ENCODE results near the gene RASGRF2. TPM values are rescaled to one million over a fixed set of nuclear protein-coding genes. Genes with fewer than 3 reads are reported as not detected.

The RASGRF2 gene
- total RNA-seq, 1 experiment from 2014 or later, result 9.1 TPM

- POLR2A ChIA-PET (ENCODE audit: low non-redundant PET), result no interaction called here
- intact Hi-C loops (cut with micrococcal nuclease; ENCODE audit: unreplicated experiment), result no loop called here
- no peaks in the 10 kb centered on the region for H3K4me1 ChIP-seq (ENCODE audit: insufficient read depth, low read length, poor library complexity, severe bottlenecking)
- H3K4me3 ChIP-seq (ENCODE audit: low read depth, low read length, poor library complexity, severe bottlenecking), result no peak overlapping the region
- DNase-seq (ENCODE audit: low spot score), result no peak
- H3K9me3 ChIP-seq (ENCODE audit: low read depth, low read length, poor library complexity, severe bottlenecking), result peaks cover 9% of the 10 kb centered on the region
- H3K36me3 ChIP-seq (ENCODE audit: insufficient read depth, low read length, poor library complexity, severe bottlenecking), result no peaks in the 10 kb centered on the region
- BruUV-seq (replicated peaks), result no TSS peak
- H3K27ac ChIP-seq (ENCODE audit: low read depth, low read length, poor library complexity, severe bottlenecking), result no peak overlapping the region
- H3K27me3 ChIP-seq (replicated peaks; ENCODE audit: insufficient read depth, low read depth, low read length, poor library complexity), result no peaks in the 10 kb centered on the region
- TF ChIP-seq EZH2 (IDR thresholded peaks at IDR 0.05; ENCODE audit: borderline replicate concordance, low read depth, low read length, poor library complexity, severe bottlenecking), result no peak
- TF ChIP-seq, protein P1, sequence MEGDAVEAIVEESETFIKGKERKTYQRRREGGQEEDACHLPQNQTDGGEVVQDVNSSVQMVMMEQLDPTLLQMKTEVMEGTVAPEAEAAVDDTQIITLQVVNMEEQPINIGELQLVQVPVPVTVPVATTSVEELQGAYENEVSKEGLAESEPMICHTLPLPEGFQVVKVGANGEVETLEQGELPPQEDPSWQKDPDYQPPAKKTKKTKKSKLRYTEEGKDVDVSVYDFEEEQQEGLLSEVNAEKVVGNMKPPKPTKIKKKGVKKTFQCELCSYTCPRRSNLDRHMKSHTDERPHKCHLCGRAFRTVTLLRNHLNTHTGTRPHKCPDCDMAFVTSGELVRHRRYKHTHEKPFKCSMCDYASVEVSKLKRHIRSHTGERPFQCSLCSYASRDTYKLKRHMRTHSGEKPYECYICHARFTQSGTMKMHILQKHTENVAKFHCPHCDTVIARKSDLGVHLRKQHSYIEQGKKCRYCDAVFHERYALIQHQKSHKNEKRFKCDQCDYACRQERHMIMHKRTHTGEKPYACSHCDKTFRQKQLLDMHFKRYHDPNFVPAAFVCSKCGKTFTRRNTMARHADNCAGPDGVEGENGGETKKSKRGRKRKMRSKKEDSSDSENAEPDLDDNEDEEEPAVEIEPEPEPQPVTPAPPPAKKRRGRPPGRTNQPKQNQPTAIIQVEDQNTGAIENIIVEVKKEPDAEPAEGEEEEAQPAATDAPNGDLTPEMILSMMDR (conservative IDR thresholded peaks at IDR 0.05; ENCODE audit: low read depth, low read length), result no peak
- CTCF ChIA-PET, result no interaction called here
These were observed 75.4 kb downstream of the RASGRF2 start for GRCh38 chr5:81035522-81035921.

DNA sequence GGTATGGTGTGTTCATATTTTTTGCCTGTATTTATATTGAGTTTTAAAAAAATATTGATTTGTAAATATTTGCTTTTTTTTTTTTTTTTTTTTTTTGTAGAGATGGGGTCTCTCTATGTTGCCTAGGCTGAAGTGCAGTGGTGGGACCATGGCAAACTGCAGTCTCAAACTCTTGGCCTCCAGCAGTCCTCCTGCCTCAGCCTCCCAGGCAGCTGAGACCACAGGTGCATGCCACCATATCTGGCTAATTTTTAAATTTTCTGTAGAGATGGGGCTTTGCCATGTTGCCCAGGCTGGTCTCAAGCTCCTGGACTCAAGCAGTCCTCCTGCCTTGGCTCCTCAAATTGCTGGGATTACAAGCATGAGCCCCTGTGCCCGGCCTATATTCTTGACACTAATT lies 78.3 kb downstream of the RASGRF2 start:
- H3K27me3 ChIP-seq (replicated peaks; ENCODE audit: insufficient read depth, low read depth, low read length, poor library complexity), result no peaks in the 10 kb centered on the region
- BruUV-seq (replicated peaks), result no TSS peak
- peaks cover 9% of the 10 kb centered on the region for H3K9me3 ChIP-seq (ENCODE audit: low read depth, low read length, poor library complexity, severe bottlenecking)
- H3K4me3 ChIP-seq (ENCODE audit: low read depth, low read length, poor library complexity, severe bottlenecking), result no peak overlapping the region
- TF ChIP-seq, protein P1 (conservative IDR thresholded peaks at IDR 0.05; ENCODE audit: low read depth, low read length), result no peak
- no peak for TF ChIP-seq EZH2 (IDR thresholded peaks at IDR 0.05; ENCODE audit: borderline replicate concordance, low read depth, low read length, poor library complexity, severe bottlenecking)
- no peak overlapping the region for H3K27ac ChIP-seq (ENCODE audit: low read depth, low read length, poor library complexity, severe bottlenecking)
- intact Hi-C loops (cut with micrococcal nuclease; ENCODE audit: unreplicated experiment), result no loop called here
- DNase-seq (ENCODE audit: low spot score), result no peak
- H3K36me3 ChIP-seq (ENCODE audit: insufficient read depth, low read length, poor library complexity, severe bottlenecking), result no peaks in the 10 kb centered on the region
- POLR2A ChIA-PET (ENCODE audit: low non-redundant PET), result no interaction called here
- H3K4me1 ChIP-seq (ENCODE audit: insufficient read depth, low read length, poor library complexity, severe bottlenecking), result no peaks in the 10 kb centered on the region
- CTCF ChIA-PET, result interaction anchor here (0.7 kb wide), 1 partner anchor 1926 kb away, joined by 5 read pairs; no protein-coding TSS in a partner anchor

DNA sequence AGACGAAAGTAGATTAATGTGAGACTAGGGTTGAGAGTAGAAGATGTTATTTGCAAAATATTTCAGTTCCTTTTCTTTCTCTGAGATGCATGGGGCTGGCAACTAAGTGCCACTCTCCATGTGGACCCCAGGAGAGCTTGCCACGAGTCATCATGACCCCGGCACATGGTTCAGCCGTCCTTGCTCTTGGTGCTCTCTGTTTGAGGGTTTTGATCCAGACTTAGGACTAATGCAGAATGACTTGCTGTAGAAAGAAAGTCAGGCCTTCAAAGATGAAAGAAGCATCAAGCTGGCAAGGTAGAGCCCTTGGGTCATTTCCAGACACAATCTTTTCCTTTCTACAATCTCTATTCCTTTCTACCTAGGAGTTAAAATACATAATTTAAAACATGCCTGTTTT lies 84.7 kb downstream of the RASGRF2 start:
- H3K27me3 ChIP-seq (replicated peaks; ENCODE audit: insufficient read depth, low read depth, low read length, poor library complexity), result no peaks in the 10 kb centered on the region
- H3K27ac ChIP-seq (ENCODE audit: low read depth, low read length, poor library complexity, severe bottlenecking), result no peak overlapping the region
- POLR2A ChIA-PET (ENCODE audit: low non-redundant PET), result no interaction called here
- no peak overlapping the region for H3K4me3 ChIP-seq (ENCODE audit: low read depth, low read length, poor library complexity, severe bottlenecking)
- DNase-seq (ENCODE audit: low spot score), result no peak
- intact Hi-C loops (cut with micrococcal nuclease; ENCODE audit: unreplicated experiment), result no loop called here
- no peak for TF ChIP-seq EZH2 (IDR thresholded peaks at IDR 0.05; ENCODE audit: borderline replicate concordance, low read depth, low read length, poor library complexity, severe bottlenecking)
- TF ChIP-seq, protein P1 (conservative IDR thresholded peaks at IDR 0.05; ENCODE audit: low read depth, low read length), result no peak
- H3K9me3 ChIP-seq (ENCODE audit: low read depth, low read length, poor library complexity, severe bottlenecking), result no peaks in the 10 kb centered on the region
- H3K4me1 ChIP-seq (ENCODE audit: insufficient read depth, low read length, poor library complexity, severe bottlenecking), result no peaks in the 10 kb centered on the region
- CTCF ChIA-PET, result interaction anchor here (0.6 kb wide), 1 partner anchor 59 kb away, joined by 3 read pairs; no protein-coding TSS in a partner anchor
- no peaks in the 10 kb centered on the region for H3K36me3 ChIP-seq (ENCODE audit: insufficient read depth, low read length, poor library complexity, severe bottlenecking)
- no TSS peak for BruUV-seq (replicated peaks)

Measured in A673 (cell line).